ENCODE data around the gene CPLX1.
"Not testable (repeated sequence)": the region's sequence is repeated elsewhere in the genome, so short reads cannot be mapped to it uniquely, and the experiment has no call there.

Gene CPLX1

DNA sequence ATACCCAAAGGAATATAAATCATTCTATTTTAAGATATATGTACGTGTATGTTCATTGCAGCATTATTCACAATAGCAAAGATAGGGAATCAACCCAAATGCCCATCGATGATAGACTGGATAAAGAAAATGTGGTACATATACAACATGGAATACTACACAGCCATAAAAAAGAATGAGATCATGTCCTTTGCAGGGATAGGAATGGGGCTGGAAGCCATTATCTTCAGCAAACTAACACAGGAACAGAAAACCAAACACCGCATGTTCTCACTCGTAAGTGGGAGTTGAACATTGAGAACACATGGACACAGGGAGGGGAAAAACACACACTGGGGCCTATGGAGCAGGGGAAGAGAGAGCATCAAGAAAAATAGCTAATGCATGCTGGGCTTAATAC is 18.9 kb downstream of the CPLX1 start:
- H3K4me1 Mint-ChIP-seq (ENCODE audit: low read depth); H3K9me3 Mint-ChIP-seq; H3K4me3 Mint-ChIP-seq; H3K36me3 Mint-ChIP-seq (ENCODE audit: low read depth); H3K27ac Mint-ChIP-seq: not testable (repeated sequence)
- H3K27me3 Mint-ChIP-seq (ENCODE audit: low read depth) = peaks cover 20% of the 10 kb centered on the region

- Mint-ChIP-seq H3K36me3 (ENCODE audit: low read depth) (no peaks in the 10 kb centered on the region), H3K27me3 (ENCODE audit: low read depth) (peaks cover 13% of the 10 kb centered on the region), H3K4me3 (no peak overlapping the region), H3K9me3 (peaks cover 14% of the 10 kb centered on the region), H3K4me1 (ENCODE audit: low read depth) (peaks cover 4% of the 10 kb centered on the region), H3K27ac (no peak overlapping the region)
These were observed 21.1 kb downstream of the CPLX1 start for GRCh38 chr4:804804-805203.

DNA sequence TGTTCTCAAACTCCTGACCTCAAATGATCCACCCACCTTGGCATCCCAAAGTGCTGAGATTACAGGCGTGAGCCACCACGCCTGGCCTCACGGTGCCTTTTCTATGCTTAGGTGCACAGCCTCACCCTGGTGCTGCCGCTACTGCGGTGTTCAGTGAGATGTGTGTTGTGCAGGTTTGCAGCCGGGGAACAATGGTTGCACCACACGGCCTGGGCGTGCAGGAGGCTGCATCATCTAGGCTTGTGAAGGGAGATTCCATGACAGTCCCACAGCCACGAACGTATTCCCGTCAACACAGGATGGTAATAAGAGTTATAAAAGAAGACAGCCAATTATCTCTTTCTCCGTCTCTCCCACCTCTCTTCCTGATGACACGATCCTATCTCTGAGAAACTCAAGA is 22.0 kb downstream of the CPLX1 start:
- Mint-ChIP-seq H3K4me3 (no peak overlapping the region), H3K27me3 (ENCODE audit: low read depth) (peaks cover 13% of the 10 kb centered on the region), H3K27ac (no peak overlapping the region), H3K4me1 (ENCODE audit: low read depth) (peaks cover 11% of the 10 kb centered on the region), H3K9me3 (peaks cover 14% of the 10 kb centered on the region), H3K36me3 (ENCODE audit: low read depth) (no peaks in the 10 kb centered on the region)

GRCh38 chr4:801436-802124 is 24.3 kb downstream of the CPLX1 start:
- H3K4me1 Mint-ChIP-seq (ENCODE audit: low read depth) = peaks cover 19% of the 10 kb centered on the region
- no peak overlapping the region for H3K27ac Mint-ChIP-seq
- no peaks in the 10 kb centered on the region for H3K36me3 Mint-ChIP-seq (ENCODE audit: low read depth)
- peaks cover 14% of the 10 kb centered on the region for H3K9me3 Mint-ChIP-seq
- peaks cover 18% of the 10 kb centered on the region for H3K27me3 Mint-ChIP-seq (ENCODE audit: low read depth)
- no peak overlapping the region for H3K4me3 Mint-ChIP-seq

- H3K9me3 Mint-ChIP-seq = peaks cover 7% of the 10 kb centered on the region
- peaks cover 2% of the 10 kb centered on the region for H3K36me3 Mint-ChIP-seq (ENCODE audit: low read depth)
- peaks cover 33% of the 10 kb centered on the region for H3K4me1 Mint-ChIP-seq (ENCODE audit: low read depth)
- no peak overlapping the region for H3K4me3 Mint-ChIP-seq
- H3K27ac Mint-ChIP-seq = no peak overlapping the region
- H3K27me3 Mint-ChIP-seq (ENCODE audit: low read depth) = peaks cover 43% of the 10 kb centered on the region
These were observed 28.9 kb downstream of the CPLX1 start for GRCh38 chr4:797066-797465.

DNA sequence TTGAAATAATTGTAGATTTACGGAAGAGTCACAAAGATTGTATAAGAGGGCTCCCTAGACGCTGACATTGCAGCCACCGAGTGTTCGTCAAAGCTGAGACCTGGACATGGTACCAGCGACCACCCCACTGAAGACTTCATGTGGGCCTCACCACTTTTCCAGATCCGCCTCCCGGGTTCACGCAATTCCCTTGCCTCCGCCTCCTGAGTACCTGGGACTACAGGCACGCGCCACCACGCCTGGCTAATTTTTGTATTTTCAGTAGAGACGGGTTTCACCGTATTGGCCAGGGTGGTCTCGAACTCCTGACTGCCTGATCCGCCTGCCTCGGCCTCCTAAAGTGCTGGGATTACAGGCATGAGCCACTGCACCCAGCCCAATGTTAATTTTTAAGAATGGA is 29.7 kb downstream of the CPLX1 start:
- H3K27me3 Mint-ChIP-seq (ENCODE audit: low read depth) = peaks cover 43% of the 10 kb centered on the region
- no peak overlapping the region for H3K4me3 Mint-ChIP-seq
- H3K4me1 Mint-ChIP-seq (ENCODE audit: low read depth) = peaks cover 33% of the 10 kb centered on the region
- no peaks in the 10 kb centered on the region for H3K9me3 Mint-ChIP-seq
- H3K36me3 Mint-ChIP-seq (ENCODE audit: low read depth) = peaks cover 2% of the 10 kb centered on the region
- no peak overlapping the region for H3K27ac Mint-ChIP-seq

- H3K27me3 Mint-ChIP-seq (ENCODE audit: low read depth) = peaks cover 45% of the 10 kb centered on the region
- no peaks in the 10 kb centered on the region for H3K9me3 Mint-ChIP-seq
- peaks cover 2% of the 10 kb centered on the region for H3K36me3 Mint-ChIP-seq (ENCODE audit: low read depth)
- H3K4me3 Mint-ChIP-seq = no peak overlapping the region
- peaks cover 35% of the 10 kb centered on the region for H3K4me1 Mint-ChIP-seq (ENCODE audit: low read depth)
- H3K27ac Mint-ChIP-seq = no peak overlapping the region
These were observed 30.2 kb downstream of the CPLX1 start for GRCh38 chr4:795726-796119.

DNA sequence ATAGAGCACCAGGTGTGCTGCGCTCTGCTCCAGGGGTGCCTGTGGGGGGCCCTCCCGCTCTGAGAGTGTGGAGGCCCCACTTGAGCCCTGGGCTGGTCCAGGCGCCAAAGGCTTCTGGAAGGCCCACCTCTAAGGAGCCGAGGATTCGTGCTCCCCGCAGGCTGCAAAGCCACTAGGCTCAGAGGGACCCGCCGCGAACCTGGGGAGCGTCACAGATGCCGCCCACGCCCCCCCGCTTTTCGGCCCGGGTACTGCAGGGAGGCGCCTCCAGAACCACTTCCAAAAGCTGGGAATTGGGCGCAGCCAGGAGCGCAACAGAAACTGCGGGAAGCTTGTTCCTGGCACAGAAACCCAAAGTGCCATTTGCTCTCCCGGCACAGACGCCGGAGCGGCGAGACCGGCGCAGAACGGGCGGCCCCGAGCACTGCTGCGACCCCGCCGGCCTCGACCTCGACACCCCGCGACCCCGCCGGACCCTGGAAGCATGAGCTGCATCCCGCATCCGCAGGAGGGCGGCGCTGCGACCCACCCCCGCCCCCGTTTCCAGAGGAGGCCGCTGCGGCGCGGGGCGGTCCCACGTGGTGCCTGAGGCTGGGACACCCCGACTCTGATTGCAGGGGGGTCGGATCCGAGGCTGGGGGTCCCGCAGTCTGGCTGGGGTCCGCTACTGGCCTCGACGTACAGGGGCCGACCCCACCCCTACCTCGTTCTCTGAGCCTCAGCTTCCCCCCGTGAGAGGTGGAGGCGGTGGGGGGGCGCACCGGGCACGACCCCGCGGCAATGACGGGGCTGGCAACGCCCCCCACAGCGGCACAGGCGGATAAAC is 30.8 kb downstream of the CPLX1 start:
- no peaks in the 10 kb centered on the region for H3K9me3 Mint-ChIP-seq
- H3K4me1 Mint-ChIP-seq (ENCODE audit: low read depth) = peaks cover 34% of the 10 kb centered on the region
- no peak overlapping the region for H3K4me3 Mint-ChIP-seq
- H3K27ac Mint-ChIP-seq = no peak overlapping the region
- peaks cover 2% of the 10 kb centered on the region for H3K36me3 Mint-ChIP-seq (ENCODE audit: low read depth)
- peaks cover 48% of the 10 kb centered on the region for H3K27me3 Mint-ChIP-seq (ENCODE audit: low read depth)

- H3K4me1 Mint-ChIP-seq (ENCODE audit: low read depth) = peaks cover 26% of the 10 kb centered on the region
- no peak overlapping the region for H3K4me3 Mint-ChIP-seq
- H3K36me3 Mint-ChIP-seq (ENCODE audit: low read depth) = peaks cover 2% of the 10 kb centered on the region
- no peak overlapping the region for H3K27ac Mint-ChIP-seq
- H3K9me3 Mint-ChIP-seq = no peaks in the 10 kb centered on the region
- H3K27me3 Mint-ChIP-seq (ENCODE audit: low read depth) = peaks cover 48% of the 10 kb centered on the region
These were observed 31.8 kb downstream of the CPLX1 start for GRCh38 chr4:793941-794621.

DNA sequence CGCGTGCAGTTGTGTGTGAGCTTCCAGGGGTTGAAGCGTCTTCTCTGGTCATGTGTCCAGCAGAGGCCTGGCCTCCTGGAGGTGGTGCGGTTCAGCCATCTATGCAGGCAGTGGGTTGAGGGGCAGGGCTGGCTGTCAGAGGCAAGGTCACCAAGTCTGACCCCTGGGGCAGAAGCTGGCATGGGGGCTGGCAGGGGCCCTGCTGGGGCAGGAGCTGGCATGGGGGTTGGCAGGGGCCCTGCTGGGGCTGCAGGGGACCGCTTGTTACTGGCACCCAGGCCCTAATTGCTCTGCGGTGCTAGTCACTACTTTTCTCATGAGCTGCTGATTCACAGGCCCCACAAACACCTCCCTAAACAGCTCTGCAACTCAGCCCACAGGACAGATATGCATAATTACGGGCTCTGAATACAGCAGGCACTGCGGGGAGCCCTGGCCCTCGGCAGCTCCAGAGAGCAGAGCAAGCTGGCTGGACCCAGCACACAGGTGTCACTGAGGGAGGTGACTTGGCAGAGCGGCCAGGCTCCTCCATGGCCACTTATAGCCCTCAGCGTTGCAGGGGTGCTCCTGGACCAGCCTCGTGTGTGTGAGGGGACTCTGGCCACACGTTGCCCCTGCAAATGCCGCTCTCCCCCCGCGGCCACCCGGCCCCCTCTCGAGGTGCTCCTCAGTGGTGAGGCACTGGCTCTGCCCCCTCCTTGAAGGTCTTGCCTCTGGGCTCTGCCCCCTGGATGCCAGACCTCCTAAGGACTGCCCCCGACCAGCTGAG is 32.7 kb downstream of the CPLX1 start:
- Mint-ChIP-seq H3K9me3 (no peaks in the 10 kb centered on the region), H3K27me3 (ENCODE audit: low read depth) (peaks cover 48% of the 10 kb centered on the region), H3K36me3 (ENCODE audit: low read depth) (peaks cover 2% of the 10 kb centered on the region), H3K4me3 (peak overlapping the region; percentile 79), H3K4me1 (ENCODE audit: low read depth) (peaks cover 19% of the 10 kb centered on the region), H3K27ac (peak overlapping the region; percentile 75)

GRCh38 chr4:792626-793092 is 33.3 kb downstream of the CPLX1 start:
- H3K27ac Mint-ChIP-seq = peak overlapping the region; percentile 75
- H3K27me3 Mint-ChIP-seq (ENCODE audit: low read depth) = peaks cover 51% of the 10 kb centered on the region
- peak overlapping the region; percentile 79 for H3K4me3 Mint-ChIP-seq
- H3K9me3 Mint-ChIP-seq = no peaks in the 10 kb centered on the region
- peaks cover 18% of the 10 kb centered on the region for H3K4me1 Mint-ChIP-seq (ENCODE audit: low read depth)
- H3K36me3 Mint-ChIP-seq (ENCODE audit: low read depth) = peaks cover 2% of the 10 kb centered on the region

DNA sequence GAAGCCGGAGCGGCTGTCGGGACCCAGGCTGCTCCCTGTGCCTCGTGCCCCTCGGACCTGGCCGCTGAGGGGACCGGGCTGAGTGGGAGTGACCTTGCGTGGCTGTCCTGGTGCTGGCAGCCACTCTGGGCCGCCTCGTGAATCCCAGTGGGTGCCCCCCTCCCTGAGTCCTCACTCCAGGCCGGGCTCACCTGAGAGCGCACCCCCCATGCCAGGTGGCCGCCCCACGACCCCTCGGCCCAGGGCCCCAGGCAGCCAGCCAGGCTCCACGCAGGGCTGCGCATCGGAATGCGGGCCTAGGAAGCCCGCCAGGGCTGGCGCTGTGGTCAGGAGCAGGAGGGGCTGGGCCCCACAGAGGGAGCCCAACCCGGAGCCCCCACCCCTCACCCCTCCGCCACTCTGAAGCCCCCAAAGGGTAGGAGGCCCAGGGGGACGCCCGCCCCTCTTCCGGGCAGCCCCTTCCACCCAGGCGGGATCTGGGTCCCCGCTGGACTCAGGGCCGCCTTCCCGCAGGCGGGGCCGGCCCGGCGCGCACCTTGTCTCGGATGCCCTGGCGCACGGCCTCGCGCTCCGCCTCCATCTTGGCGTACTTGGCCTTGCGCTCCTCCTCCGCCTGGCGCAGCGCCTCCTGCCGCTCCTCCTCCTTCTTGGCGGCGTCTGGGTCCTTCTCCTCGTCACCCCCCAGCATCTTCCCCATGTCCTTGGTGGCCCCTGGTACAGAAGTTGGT is 33.9 kb downstream of the CPLX1 start:
- Mint-ChIP-seq H3K4me3 (peak overlapping the region; percentile 79), H3K9me3 (no peaks in the 10 kb centered on the region), H3K27ac (peak overlapping the region; percentile 75), H3K4me1 (ENCODE audit: low read depth) (peaks cover 22% of the 10 kb centered on the region), H3K36me3 (ENCODE audit: low read depth) (peaks cover 2% of the 10 kb centered on the region), H3K27me3 (ENCODE audit: low read depth) (peaks cover 55% of the 10 kb centered on the region)

GRCh38 chr4:791252-791897 is 34.6 kb downstream of the CPLX1 start:
- H3K9me3 Mint-ChIP-seq = no peaks in the 10 kb centered on the region
- H3K4me1 Mint-ChIP-seq (ENCODE audit: low read depth) = peaks cover 22% of the 10 kb centered on the region

More at GRCh38 chr4:791252-791897, 34.6 kb downstream of the CPLX1 start:
- H3K27ac Mint-ChIP-seq = no peak overlapping the region
- no peak overlapping the region for H3K4me3 Mint-ChIP-seq
- peaks cover 2% of the 10 kb centered on the region for H3K36me3 Mint-ChIP-seq (ENCODE audit: low read depth)
- peaks cover 49% of the 10 kb centered on the region for H3K27me3 Mint-ChIP-seq (ENCODE audit: low read depth)

All from T-helper 1 cell treated with Interleukin-12 subunit alpha and Interleukin-12 subunit beta and Interleukin-4 antibody, amounts not matched to agents 30 μg/mL and 1 μg/mL, for 36 hours (primary cell).